ENCODE measurements around the gene TNNI2.

- TF ChIP-seq CTCF (IDR thresholded peaks at IDR 0.05; ENCODE audit: low read depth, low read length, missing input control) (no peak), NR2F2 (IDR thresholded peaks at IDR 0.05) (no peak), ZBTB33 (IDR thresholded peaks at IDR 0.05) (no peak), ATF3 (IDR thresholded peaks at IDR 0.05) (no peak), MAX (IDR thresholded peaks at IDR 0.05) (no peak), REST (IDR thresholded peaks at IDR 0.05) (no peak), EGR1 (IDR thresholded peaks at IDR 0.05; ENCODE audit: low read depth in 2 of 2) (no peak), SP1 (IDR thresholded peaks at IDR 0.05) (no peak), YY1 (IDR thresholded peaks at IDR 0.05) (no peak), TAF1 (conservative IDR thresholded peaks at IDR 0.05) (no peak), JUND (IDR thresholded peaks at IDR 0.05) (no peak)
Measured at GRCh38 chr11:1845561-1846452, 7.0 kb downstream of the TNNI2 start.
